Measurements from ENCODE around the gene PLK3. TPM values are rescaled to one million over a fixed set of nuclear protein-coding genes. Genes with fewer than 3 reads are reported as not detected.

PLK3 gene
- total and polyA plus RNA-seq, 9 of the 15 experiments (the other 6 are each of a cell fraction or from before 2014, with no cell fraction given), result 0.52 to 22.7 (median 11.0) TPM

DNA sequence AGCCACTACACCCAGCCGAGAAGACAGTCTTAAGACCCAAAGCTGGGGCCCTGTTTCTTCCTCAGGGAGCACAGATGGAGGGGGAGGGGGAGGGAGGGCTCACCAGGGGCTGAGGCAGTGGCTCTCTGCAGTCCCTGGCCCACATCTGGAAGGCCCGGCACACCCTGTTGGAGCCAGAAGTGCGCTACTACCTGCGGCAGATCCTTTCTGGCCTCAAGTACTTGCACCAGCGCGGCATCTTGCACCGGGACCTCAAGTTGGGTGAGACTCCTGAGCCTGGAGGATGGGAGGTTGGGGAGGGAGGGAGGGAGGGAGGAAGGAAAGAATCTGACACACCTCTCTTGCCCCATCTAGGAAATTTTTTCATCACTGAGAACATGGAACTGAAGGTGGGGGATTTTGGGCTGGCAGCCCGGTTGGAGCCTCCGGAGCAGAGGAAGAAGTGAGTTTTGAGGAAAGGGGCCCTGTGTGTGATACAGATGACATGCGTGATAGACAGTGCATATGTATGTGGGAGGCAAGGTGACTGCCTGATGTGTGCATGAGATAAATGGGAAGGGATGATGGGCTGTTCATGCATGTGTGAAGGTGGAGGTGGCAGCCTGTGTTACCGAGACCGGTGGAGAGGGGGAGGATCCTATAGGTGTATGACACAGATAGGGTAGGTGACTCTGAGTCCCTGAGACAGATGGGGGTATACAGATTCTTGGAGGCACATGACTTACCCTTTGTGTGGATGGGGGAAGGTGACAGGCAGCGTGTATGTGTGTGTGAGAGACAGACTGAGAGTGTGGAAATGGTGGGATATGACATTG, 1.5 kb downstream of the PLK3 start:
- Histone ChIP-seq H3K9me3 (replicated peaks; ENCODE audit: control insufficient read depth, insufficient read depth, low read depth, low read length) (no peaks in the 10 kb centered on the region), H3K9ac (ENCODE audit: insufficient read depth in 1 of 2, low read depth in 2 of 2, low read length in 2 of 2) (peak overlapping the region; percentile 24 to 86; a peak in 3 of 4 replicates), H3K9me1 (ENCODE audit: control insufficient read depth, insufficient read depth, low read length) (peaks cover 5% of the 10 kb centered on the region), H3K79me2 (ENCODE audit: control insufficient read depth, insufficient read depth, low read length) (peaks cover 22% of the 10 kb centered on the region), H3K4me2 (ENCODE audit: insufficient read depth, low read length) (peak overlapping the region; percentile 80), H3K36me3 (ENCODE audit: control insufficient read depth, insufficient read depth, low read length) (peaks cover 48% of the 10 kb centered on the region), H3K27me3 (ENCODE audit: control insufficient read depth in 2 of 2, insufficient read depth in 2 of 2, low read length in 2 of 2) (no peaks in the 10 kb centered on the region; a peak in 1 of 5 replicates), H3K4me3 (peak overlapping the region; percentile 77), H3K27ac (ENCODE audit: extremely low read depth, low read depth, low read length) (peak overlapping the region; percentile 6; the same call in 2 of the 3 replicates), H4K20me1 (replicated peaks; ENCODE audit: control insufficient read depth, insufficient read depth, low read length) (no peaks in the 10 kb centered on the region), H3K4me1 (replicated peaks in 1 of 2; ENCODE audit: control insufficient read depth in 2 of 2, insufficient read depth in 2 of 2, low read length in 2 of 2) (peaks cover 28 to 65% of the 10 kb centered on the region in 2 experiments), H2AFZ (ENCODE audit: low read depth, low read length) (no peak overlapping the region)
- intact Hi-C loops (cut with micrococcal nuclease) (loop anchor here (2.0 to 10.0 kb wide), 2 partner anchors 17 to 167 kb away; no protein-coding TSS in a partner anchor), in situ Hi-C loops (cut with MboI) (loop anchor here (10.0 kb wide), 1 partner anchor 693 kb away; the partner anchor contains the start of gene TESK2)
- TSS peak; percentile 63 for BruUV-seq (replicated peaks)
- DNase-seq (ENCODE audit: extremely low read depth in 1 of 4, low spot score in 3 of 4) (peak in 3 of 4 experiments; percentile 56 to 66 (median 64)), FAIRE-seq (peak; percentile 88), ATAC-seq (no peak)
- ChIA-PET CTCF (ENCODE audit: low intra/inter-chr PET ratio) (no interaction called here), POLR2A (interaction anchor here (0.7 to 16.9 kb wide), 5 partner anchors 17 to 211 kb away, joined by 3 to 594 read pairs (median 4); partner anchors contain the start of gene UROD)
- 25% methylated on average over 12 of the region's 13 CpGs for WGBS (ENCODE audit: insufficient coverage, low coverage, missing lambda C conversion rate)
- no peak for TF ChIP-seq TAF9B (IDR thresholded peaks at IDR 0.05; ENCODE audit: partially characterized antibody)
- TF ChIP-seq ETV6 (IDR thresholded peaks at IDR 0.05; ENCODE audit: borderline replicate concordance in 1 of 2, low read depth in 2 of 2, low read length in 1 of 2), result no peak
- TF ChIP-seq ETV6 (CRISPR knock-in tag; IDR thresholded peaks at IDR 0.05; ENCODE audit: borderline replicate concordance), result no peak
- no peak for TF ChIP-seq EHMT2 (IDR thresholded peaks at IDR 0.05)
- no peak for TF ChIP-seq ZNF766 (CRISPR knock-in tag; conservative IDR thresholded peaks at IDR 0.05)
- TF ChIP-seq ZNF316 (IDR thresholded peaks at IDR 0.05), result no peak
- TF ChIP-seq, protein P1, sequence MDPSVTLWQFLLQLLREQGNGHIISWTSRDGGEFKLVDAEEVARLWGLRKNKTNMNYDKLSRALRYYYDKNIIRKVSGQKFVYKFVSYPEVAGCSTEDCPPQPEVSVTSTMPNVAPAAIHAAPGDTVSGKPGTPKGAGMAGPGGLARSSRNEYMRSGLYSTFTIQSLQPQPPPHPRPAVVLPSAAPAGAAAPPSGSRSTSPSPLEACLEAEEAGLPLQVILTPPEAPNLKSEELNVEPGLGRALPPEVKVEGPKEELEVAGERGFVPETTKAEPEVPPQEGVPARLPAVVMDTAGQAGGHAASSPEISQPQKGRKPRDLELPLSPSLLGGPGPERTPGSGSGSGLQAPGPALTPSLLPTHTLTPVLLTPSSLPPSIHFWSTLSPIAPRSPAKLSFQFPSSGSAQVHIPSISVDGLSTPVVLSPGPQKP (CRISPR knock-in tag; IDR thresholded peaks at IDR 0.05), result no peak
- TF ChIP-seq NEUROD1 (IDR thresholded peaks at IDR 0.05; ENCODE audit: borderline replicate concordance, low read depth, low read length, partially characterized antibody), result no peak
- TF ChIP-seq FOXK1 (CRISPR knock-in tag; IDR thresholded peaks at IDR 0.05; ENCODE audit: borderline replicate concordance), result no peak
- no peak for TF ChIP-seq TCF7L2 (IDR thresholded peaks at IDR 0.05; ENCODE audit: low read depth, low read length)
- no peak for TF ChIP-seq NR2F6 (CRISPR knock-in tag; IDR thresholded peaks at IDR 0.05)
- TF ChIP-seq TOE1 (IDR thresholded peaks at IDR 0.05; ENCODE audit: borderline replicate concordance), result peak; percentile 47; the same call in 1 of the 2 replicates
- TF ChIP-seq TOE1 (CRISPR knock-in tag; IDR thresholded peaks at IDR 0.05; ENCODE audit: borderline replicate concordance, low read depth), result no peak
- TF ChIP-seq ZNF609 (CRISPR knock-in tag; IDR thresholded peaks at IDR 0.05; ENCODE audit: borderline replicate concordance), result no peak
